ENCODE measurements around the gene GAL.

GRCh38 chr11:68687311-68687710 is 3.0 kb downstream of the GAL start:
- TF ChIP-seq, protein P1, sequence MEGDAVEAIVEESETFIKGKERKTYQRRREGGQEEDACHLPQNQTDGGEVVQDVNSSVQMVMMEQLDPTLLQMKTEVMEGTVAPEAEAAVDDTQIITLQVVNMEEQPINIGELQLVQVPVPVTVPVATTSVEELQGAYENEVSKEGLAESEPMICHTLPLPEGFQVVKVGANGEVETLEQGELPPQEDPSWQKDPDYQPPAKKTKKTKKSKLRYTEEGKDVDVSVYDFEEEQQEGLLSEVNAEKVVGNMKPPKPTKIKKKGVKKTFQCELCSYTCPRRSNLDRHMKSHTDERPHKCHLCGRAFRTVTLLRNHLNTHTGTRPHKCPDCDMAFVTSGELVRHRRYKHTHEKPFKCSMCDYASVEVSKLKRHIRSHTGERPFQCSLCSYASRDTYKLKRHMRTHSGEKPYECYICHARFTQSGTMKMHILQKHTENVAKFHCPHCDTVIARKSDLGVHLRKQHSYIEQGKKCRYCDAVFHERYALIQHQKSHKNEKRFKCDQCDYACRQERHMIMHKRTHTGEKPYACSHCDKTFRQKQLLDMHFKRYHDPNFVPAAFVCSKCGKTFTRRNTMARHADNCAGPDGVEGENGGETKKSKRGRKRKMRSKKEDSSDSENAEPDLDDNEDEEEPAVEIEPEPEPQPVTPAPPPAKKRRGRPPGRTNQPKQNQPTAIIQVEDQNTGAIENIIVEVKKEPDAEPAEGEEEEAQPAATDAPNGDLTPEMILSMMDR (conservative IDR thresholded peaks at IDR 0.05 in 1 of 2, IDR thresholded peaks at IDR 0.05 in 1 of 2; ENCODE audit: extremely low read depth in 1 of 2, insufficient read depth in 1 of 2, low read depth in 1 of 2, low read length in 2 of 2): no peak
- TF ChIP-seq EZH2 (IDR thresholded peaks at IDR 0.05; ENCODE audit: borderline replicate concordance, low read length): no peak
